ENCODE results near the gene YJEFN3. TPM values are rescaled to one million over a fixed set of nuclear protein-coding genes. Genes with fewer than 3 reads are reported as not detected.

The YJEFN3 gene
- total and polyA plus RNA-seq, 2 of the 8 experiments (the other 6 are each of a cell fraction or from before 2014, with no cell fraction given), result 5.7 to 9.4 TPM

DNA sequence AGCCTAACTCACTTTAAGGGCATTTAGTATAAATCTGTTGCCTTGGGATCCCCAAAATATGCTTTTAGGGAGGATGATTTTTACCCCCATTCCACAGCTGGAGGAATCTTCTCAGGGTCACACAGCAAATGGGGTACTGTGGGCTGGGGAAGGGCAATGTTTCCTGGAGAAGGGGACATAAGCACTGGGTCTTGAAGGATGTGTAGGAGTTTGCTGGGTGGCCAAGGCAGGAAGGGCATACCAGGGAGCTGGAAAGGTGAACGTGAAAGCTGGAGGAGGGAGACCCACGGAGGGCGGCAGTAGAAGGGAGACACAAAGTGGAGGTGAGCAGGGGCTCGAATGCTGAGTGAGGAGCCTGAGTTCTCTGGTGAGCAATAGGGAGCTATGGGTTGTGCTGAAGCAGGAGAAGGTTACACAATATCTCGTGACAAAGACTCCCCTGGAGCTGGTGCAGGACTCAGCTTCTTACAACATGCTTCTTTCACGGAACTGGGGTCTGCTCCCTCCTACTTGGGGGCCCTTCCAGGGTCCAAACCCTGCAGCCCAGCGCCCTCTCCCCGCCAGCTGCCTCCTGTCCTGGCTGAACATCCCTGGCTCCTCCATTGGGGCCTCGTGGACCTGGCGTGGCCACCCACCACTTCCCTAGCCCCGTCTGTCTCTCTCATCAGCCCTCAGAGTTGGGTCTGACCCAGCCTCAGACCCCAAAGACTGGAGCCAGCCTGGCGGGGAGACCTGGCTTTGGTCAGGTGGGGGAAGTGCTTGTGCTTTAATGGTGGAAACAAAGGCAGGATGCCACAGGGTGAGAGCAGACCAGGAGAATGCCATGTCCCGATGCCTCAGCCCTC, 20.4 kb downstream of the YJEFN3 start (continued):
- TF ChIP-seq, protein P1, sequence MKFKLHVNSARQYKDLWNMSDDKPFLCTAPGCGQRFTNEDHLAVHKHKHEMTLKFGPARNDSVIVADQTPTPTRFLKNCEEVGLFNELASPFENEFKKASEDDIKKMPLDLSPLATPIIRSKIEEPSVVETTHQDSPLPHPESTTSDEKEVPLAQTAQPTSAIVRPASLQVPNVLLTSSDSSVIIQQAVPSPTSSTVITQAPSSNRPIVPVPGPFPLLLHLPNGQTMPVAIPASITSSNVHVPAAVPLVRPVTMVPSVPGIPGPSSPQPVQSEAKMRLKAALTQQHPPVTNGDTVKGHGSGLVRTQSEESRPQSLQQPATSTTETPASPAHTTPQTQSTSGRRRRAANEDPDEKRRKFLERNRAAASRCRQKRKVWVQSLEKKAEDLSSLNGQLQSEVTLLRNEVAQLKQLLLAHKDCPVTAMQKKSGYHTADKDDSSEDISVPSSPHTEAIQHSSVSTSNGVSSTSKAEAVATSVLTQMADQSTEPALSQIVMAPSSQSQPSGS (IDR thresholded peaks at IDR 0.05; ENCODE audit: low read length), result no peak
- TF ChIP-seq, protein P2, sequence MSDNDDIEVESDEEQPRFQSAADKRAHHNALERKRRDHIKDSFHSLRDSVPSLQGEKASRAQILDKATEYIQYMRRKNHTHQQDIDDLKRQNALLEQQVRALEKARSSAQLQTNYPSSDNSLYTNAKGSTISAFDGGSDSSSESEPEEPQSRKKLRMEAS (IDR thresholded peaks at IDR 0.05), result no peak
- no peak for TF ChIP-seq SP4 (IDR thresholded peaks at IDR 0.05; ENCODE audit: low read length)
- no peak for TF ChIP-seq CBX5 (IDR thresholded peaks at IDR 0.05; ENCODE audit: low read depth, low read length)
- TF ChIP-seq RXRA (IDR thresholded peaks at IDR 0.05; ENCODE audit: insufficient read depth, low read depth, low read length), result no peak
- no peak for TF ChIP-seq JUND (IDR thresholded peaks at IDR 0.05; ENCODE audit: low read length)

Data from H1 (cell line).